NCI-H69 (cell line): ENCODE measurements around the gene ADGRG6.
A peak's percentile ranks its signal among the peaks of the same experiment; 100 is the strongest.

Experiments
- DNase-seq: peaks from one replicate; lab custom pipeline; 2025; lab: John Stamatoyannopoulos, UW

The ADGRG6 gene

DNA sequence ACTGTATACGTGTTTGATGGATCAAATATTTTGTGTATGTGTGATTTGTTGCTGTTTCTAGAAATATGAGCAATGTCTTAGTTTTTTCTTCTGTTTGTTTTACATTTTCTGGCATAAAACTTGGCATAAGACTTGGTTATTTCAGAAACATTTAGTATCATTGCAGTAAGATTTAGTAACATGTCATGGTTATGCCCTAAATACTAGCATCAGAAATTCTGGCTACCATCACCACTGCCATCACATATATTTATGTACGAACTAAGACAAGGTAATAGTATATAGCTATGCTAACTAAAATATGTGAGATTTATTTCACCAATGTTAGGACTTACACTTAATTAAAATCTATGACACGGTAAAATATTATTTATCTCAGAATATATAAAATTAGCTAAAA lies 10.3 kb upstream of the ADGRG6 start:
- no peak for DNase-seq

DNA sequence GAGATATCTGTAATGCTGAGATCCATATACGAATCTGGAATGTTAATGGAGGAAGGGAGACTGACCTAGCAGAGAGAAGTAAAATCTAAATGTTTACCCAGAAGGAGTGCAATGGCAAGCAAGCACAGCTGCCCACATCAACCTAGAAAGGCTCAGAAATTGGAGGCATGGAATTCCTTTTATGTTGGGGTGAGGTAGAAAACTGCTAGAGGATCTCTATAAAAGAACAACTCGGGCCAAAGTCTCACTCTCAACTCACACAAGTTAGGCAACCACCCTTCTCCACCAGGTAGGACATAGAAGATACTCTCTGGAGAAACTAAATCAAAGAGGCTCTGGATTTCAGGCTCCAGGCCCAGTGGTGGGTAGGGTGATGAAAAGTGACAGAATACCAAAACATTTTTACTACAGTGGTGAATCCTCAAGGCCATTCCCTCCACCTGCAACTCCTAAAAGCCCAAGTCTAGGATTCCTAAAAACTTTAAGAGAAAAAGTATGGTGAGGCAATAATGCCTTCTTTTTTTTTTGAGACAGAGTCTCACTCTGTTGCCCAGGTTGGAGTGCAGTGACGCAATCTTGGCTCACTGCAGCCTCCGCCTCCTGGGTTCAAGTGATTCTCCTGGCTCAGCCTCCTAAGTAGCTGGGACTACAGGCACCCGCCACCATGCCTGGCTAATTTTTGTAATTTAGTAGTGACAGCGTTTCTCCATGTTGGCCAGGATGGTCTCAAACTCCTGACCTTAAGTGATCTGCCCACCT lies 9.5 kb upstream of the ADGRG6 start:
- no peak for DNase-seq

DNA sequence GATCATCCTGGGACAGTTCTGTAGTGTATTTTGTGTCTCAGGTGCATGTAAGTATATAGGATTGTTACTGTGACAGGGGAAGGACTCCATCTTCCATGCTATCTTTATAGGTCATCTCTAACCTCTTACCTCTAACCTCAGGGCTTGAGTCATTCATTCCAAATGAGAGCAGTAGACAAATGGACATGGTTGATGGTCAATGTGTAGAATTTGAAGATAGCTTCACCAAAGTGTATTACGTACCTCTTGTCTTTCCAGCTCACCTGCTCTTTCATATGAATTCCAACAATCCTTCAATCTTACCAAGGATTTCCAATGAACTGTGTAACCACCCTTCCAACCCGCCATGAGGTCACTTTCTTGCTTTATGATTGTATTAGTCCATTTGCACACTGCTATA lies 8.7 kb upstream of the ADGRG6 start:
- DNase-seq: no peak

DNA sequence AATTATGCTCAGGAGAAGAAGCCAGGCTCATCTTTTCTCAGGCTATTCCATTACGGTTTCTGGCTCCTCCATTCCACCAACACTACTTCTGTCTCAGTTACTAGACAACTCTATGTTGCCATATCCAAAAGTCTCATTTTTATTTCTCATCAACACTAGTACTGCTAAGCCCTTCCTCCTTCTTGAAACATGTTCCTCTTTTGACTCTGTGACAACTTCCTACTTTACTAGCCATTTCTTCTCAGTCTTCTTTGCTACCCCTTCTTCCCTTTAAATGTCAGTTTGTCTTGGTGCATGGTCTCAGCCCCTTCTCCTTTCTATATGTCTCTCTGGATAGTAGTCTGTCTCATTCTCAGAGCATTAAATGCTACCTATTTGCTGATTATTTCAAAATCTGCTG lies 7.1 kb upstream of the ADGRG6 start:
- DNase-seq: no peak

GRCh38 chr6:142296975-142297604 lies 4.7 kb upstream of the ADGRG6 start:
- DNase-seq: no peak

DNA sequence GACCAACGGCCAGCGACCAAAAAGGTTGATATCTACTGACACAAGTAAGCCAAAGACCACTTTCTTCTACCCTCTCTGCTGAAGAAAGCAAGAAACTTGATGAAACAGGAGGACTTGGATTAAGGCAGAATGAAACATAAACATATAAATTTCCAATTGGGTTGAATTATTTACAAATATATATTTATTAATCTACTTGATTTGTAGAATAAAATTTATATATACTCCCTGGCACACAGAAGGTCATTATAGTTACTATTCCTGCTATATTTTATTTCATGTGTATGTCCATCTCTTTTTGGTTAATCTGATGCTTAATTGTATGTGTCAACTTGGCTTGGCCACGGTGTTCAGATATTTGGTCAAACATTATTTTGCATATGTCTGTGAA lies 4.2 kb upstream of the ADGRG6 start:
- DNase-seq: no peak

DNA sequence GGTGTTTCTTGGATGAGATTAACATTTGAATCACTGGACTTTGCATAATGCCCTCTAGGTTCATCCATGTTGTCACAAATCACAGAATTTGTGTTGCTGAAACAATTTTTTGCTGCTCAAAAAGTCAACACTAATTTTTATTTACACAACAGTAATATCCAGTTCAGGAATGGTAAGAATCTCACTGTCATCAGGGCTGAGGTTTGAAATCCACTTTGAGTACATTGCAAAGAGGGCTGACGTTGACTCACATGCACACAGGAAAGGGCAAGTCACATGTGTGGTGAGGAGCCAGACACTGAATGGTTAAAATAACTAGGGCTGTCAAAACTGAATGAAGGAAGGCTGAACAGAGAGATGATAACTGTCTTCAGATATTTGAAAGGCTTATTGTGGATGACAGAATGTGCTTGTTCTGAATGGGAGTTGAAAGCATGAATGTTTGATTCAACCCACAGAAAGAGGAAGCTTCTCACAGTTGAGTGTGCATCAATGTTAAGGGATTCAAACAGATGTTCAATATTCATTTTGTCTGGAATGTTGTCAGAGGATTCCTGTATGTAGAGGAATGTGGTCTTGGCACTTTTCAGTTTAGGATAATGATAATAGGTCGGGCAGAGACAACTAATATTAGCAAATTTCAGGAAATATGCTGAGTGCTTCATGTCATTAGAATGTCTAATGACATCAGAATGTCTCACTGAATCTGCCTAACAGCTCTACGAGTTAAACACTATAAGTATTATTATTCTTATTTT lies 3.6 kb upstream of the ADGRG6 start:
- no peak for DNase-seq

DNA sequence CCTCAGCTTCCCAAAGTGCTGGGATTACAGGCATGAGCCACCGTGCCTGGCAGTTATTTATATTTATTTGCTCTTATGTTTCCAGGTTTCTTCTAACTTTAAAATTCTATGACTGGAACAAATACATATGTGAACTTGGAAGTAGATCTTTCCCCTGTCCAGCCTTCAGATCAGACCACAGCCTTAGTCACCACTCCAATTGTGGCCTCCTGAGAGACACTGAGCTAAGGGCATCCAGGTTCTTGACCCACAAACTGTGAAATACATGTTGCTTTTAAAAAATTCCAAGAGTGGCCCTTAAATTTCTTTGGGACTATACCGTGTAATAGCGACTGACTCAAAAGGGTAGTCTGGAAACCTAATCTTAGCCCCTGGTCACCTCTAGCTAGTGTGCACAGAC lies 1.5 kb upstream of the ADGRG6 start:
- DNase-seq: no peak

- peak; percentile 33 for DNase-seq
Measured at GRCh38 chr6:142300758-142301650, 803 bp upstream of the ADGRG6 start.

DNA sequence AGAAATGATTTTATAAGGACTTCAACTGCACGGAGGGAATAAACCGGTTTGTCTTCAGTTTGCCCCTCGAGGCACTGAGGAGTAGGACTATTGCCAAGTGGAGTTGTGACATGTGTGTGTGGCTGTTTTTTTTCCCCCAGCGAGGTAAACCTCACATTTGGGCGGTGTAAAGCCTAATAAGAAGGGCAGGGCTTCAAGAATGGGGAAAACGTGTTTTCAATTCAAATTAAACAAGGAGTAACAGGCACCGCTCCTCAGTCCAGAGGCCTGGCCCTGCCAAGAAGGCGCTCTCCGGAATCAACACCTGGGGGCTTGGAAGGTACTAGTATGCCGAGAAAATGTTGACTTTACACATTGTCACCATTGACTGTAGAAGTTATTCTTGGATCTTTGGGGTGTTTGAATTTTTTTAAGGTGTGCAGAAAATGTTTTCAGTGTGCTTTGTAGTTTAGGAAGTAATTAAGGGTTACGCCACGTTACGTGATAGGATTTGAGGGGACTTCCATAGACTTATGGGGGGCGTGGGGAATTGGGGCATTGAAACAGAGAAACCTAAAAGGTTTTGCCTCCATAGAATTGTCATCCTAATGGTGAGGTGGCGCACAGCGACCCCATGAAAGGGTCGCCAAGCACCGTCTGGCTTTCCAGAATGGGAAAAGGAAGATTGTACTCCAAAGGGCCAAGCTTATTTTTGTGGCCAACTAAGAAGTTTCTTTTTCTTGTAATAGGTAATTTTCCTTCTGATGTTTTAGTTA lies 791 bp downstream of the ADGRG6 start:
- no peak for DNase-seq

DNA sequence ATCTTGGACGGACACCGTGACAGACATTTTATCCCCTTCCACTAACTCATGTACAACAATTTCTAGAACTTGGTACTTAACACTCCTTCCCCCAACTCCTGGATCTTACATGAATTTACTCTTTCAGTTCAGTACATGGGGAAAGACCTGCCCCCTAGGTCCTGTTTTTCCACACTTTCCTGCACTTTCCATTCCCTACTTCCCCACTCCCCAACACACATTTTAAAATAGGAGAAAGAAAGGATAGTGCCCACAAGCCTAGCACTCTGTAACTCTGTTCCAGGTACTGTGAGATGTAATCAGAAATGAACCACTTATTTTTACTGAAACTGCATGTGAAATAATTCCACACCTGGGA lies 1.3 kb downstream of the ADGRG6 start:
- no peak for DNase-seq

- DNase-seq: no peak
Measured at GRCh38 chr6:142304241-142304640, 2.4 kb downstream of the ADGRG6 start.

DNA sequence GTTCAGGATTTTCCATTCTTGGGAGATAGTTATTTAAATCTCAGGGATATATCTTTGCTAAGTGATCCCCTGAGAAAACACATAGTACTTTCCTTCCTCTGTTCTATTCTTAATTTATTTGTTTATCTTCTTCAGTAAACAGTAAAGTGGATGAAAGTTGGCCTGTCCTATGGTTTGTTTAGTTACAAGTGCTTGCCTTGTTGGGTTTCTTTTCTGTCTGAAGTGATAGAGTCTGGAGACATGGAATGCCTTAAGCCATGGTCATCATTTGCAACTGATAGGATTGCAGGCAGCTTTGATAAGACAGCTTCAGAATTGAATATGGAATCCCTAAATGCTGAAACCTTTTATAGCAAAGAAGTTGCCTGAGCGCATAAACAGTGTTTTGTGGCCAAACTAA lies 4.9 kb downstream of the ADGRG6 start:
- DNase-seq: no peak

GRCh38 chr6:142307963-142308748 lies 6.3 kb downstream of the ADGRG6 start:
- no peak for DNase-seq

- DNase-seq: no peak
Measured at GRCh38 chr6:142309426-142309825, 7.6 kb downstream of the ADGRG6 start.

DNA sequence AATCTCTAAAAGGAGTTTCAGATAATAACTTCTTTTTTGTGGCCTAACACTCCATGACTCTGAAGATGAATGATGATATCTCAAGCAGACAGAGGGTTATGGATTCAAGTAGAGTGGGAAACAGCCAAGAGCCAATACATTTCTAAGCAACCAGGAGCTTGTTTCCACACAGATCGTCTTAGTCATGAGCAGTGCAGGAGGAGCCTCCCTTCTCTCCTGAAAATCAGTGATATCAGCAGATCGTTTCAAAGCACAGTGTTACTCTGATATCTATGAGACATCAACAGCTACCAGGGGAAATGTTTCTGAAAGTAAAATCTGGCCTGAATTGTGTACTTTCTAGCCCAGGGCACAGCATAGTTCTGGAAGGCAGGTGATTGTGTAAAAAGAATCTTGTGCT lies 11.5 kb downstream of the ADGRG6 start:
- no peak for DNase-seq

- DNase-seq: no peak
Measured at GRCh38 chr6:142316791-142317368, 15.1 kb downstream of the ADGRG6 start.

GRCh38 chr6:142318714-142319113 lies 16.9 kb downstream of the ADGRG6 start:
- DNase-seq: no peak

GRCh38 chr6:142320366-142320765 lies 18.6 kb downstream of the ADGRG6 start:
- no peak for DNase-seq

GRCh38 chr6:142321451-142321850 lies 19.6 kb downstream of the ADGRG6 start:
- DNase-seq: no peak
